ENCODE measurements around the gene SLC9A8.
"Not testable (repeated sequence)": the region's sequence is repeated elsewhere in the genome, so short reads cannot be mapped to it uniquely, and the experiment has no call there.

The SLC9A8 gene

GRCh38 chr20:49858076-49858585 is 45.5 kb downstream of the SLC9A8 start:
- no peak for ATAC-seq
- TF ChIP-seq ISL1 (CRISPR knock-in tag; IDR thresholded peaks at IDR 0.05) (no peak), RARB (CRISPR knock-in tag; IDR thresholded peaks at IDR 0.05) (no peak)

GRCh38 chr20:49859011-49859410 is 46.4 kb downstream of the SLC9A8 start:
- no peak for ATAC-seq
- TF ChIP-seq ARNTL (CRISPR knock-in tag; IDR thresholded peaks at IDR 0.05; ENCODE audit: borderline replicate concordance, low read depth) (no peak), CSRNP3 (CRISPR knock-in tag; IDR thresholded peaks at IDR 0.05) (no peak), CSDC2 (CRISPR knock-in tag; IDR thresholded peaks at IDR 0.05) (no peak), RARB (CRISPR knock-in tag; IDR thresholded peaks at IDR 0.05) (no peak), POU6F1 (CRISPR knock-in tag; IDR thresholded peaks at IDR 0.05; ENCODE audit: borderline replicate concordance, low read depth) (no peak), ZC3H10 (CRISPR knock-in tag; IDR thresholded peaks at IDR 0.05) (no peak), ZFP30 (CRISPR knock-in tag; IDR thresholded peaks at IDR 0.05) (no peak), GLIS3 (CRISPR knock-in tag; IDR thresholded peaks at IDR 0.05) (no peak), BACH2 (CRISPR knock-in tag; IDR thresholded peaks at IDR 0.05; ENCODE audit: borderline replicate concordance) (no peak), TCF4 (CRISPR knock-in tag; IDR thresholded peaks at IDR 0.05; ENCODE audit: borderline replicate concordance) (no peak), ZNF565 (CRISPR knock-in tag; conservative IDR thresholded peaks at IDR 0.05; ENCODE audit: low read depth) (no peak), ZFP3 (CRISPR knock-in tag; IDR thresholded peaks at IDR 0.05) (no peak), ISL1 (CRISPR knock-in tag; IDR thresholded peaks at IDR 0.05) (no peak), TSHZ2 (CRISPR knock-in tag; IDR thresholded peaks at IDR 0.05) (no peak), OSR1 (CRISPR knock-in tag; IDR thresholded peaks at IDR 0.05) (no peak), PPARA (CRISPR knock-in tag; IDR thresholded peaks at IDR 0.05; ENCODE audit: borderline replicate concordance) (no peak), PATZ1 (CRISPR knock-in tag; IDR thresholded peaks at IDR 0.05; ENCODE audit: borderline replicate concordance) (no peak), ESRRG (CRISPR knock-in tag; IDR thresholded peaks at IDR 0.05) (no peak), CREB5 (CRISPR knock-in tag; IDR thresholded peaks at IDR 0.05; ENCODE audit: low read depth) (no peak)

GRCh38 chr20:49859807-49860206 is 47.2 kb downstream of the SLC9A8 start:
- TF ChIP-seq PATZ1 (CRISPR knock-in tag; IDR thresholded peaks at IDR 0.05; ENCODE audit: borderline replicate concordance), result no peak
- no peak for TF ChIP-seq TCF4 (CRISPR knock-in tag; IDR thresholded peaks at IDR 0.05; ENCODE audit: borderline replicate concordance)
- TF ChIP-seq GLIS3 (CRISPR knock-in tag; IDR thresholded peaks at IDR 0.05), result no peak
- no peak for TF ChIP-seq TOX (CRISPR knock-in tag; IDR thresholded peaks at IDR 0.05; ENCODE audit: borderline replicate concordance)
- TF ChIP-seq CSRNP3 (CRISPR knock-in tag; IDR thresholded peaks at IDR 0.05), result no peak
- TF ChIP-seq ZNF70 (CRISPR knock-in tag; IDR thresholded peaks at IDR 0.05), result no peak
- TF ChIP-seq ESRRG (CRISPR knock-in tag; IDR thresholded peaks at IDR 0.05), result no peak
- TF ChIP-seq ZNF565 (CRISPR knock-in tag; conservative IDR thresholded peaks at IDR 0.05; ENCODE audit: low read depth), result no peak
- TF ChIP-seq SNAI2 (CRISPR knock-in tag; IDR thresholded peaks at IDR 0.05), result no peak
- no peak for TF ChIP-seq ZFP3 (CRISPR knock-in tag; IDR thresholded peaks at IDR 0.05)
- no peak for TF ChIP-seq ISL1 (CRISPR knock-in tag; IDR thresholded peaks at IDR 0.05)
- TF ChIP-seq BACH2 (CRISPR knock-in tag; IDR thresholded peaks at IDR 0.05; ENCODE audit: borderline replicate concordance), result no peak
- ATAC-seq, result no peak

GRCh38 chr20:49861232-49861631 is 48.6 kb downstream of the SLC9A8 start:
- not testable (repeated sequence) for ATAC-seq

Measured in SK-N-SH treated with all-trans-retinoic acid at 6 μM for 48 hours (cell line).